KBM-7 (cell line): ENCODE data around the gene CLPSL1.
A peak's percentile ranks its signal among the peaks of the same experiment; 100 is the strongest.
"Not testable (repeated sequence)": the region's sequence is repeated elsewhere in the genome, so short reads cannot be mapped to it uniquely, and the experiment has no call there.

Experiments used
- DNase-seq: peaks from one replicate; pipeline ENCODE4 v3.0.0-alpha.2; 2015
- in situ Hi-C: fragments of 300-500 bp; cut with MboI; formaldehyde crosslinking; loops from 2 replicates; pipeline ENCODE4 v1.14.3; 2020; ENCODE audit warnings: low sequenced_read_pairs, low pct_unique_long_range_greater_than_20kb, mixed read lengths

CLPSL1 gene

GRCh38 chr6:35780719-35781118 is at the start of gene CLPSL1:
CLPSL1 (plus strand) TSS chr6:35781019; CDS start chr6:35781111, 92 bp downstream.
- in situ Hi-C loops: no loop called here
- no peak for DNase-seq

- in situ Hi-C loops: loop anchor here (25.0 kb wide), 1 partner anchor 419 kb away; no protein-coding TSS in a partner anchor
- DNase-seq: peak; percentile 92
These were observed 49.4 kb upstream of the CLPSL1 start for GRCh38 chr6:35731414-35731735.

GRCh38 chr6:35731736-35732532 is 48.9 kb upstream of the CLPSL1 start:
- in situ Hi-C loops: loop anchor here (25.0 kb wide), 1 partner anchor 420 kb away; no protein-coding TSS in a partner anchor
- DNase-seq: peak; percentile 89

- DNase-seq: no peak
- in situ Hi-C loops: loop anchor here (25.0 kb wide), 1 partner anchor 421 kb away; no protein-coding TSS in a partner anchor
These were observed 47.2 kb upstream of the CLPSL1 start for GRCh38 chr6:35733633-35734032.

- in situ Hi-C loops: loop anchor here (25.0 kb wide), 1 partner anchor 422 kb away; no protein-coding TSS in a partner anchor
These were observed 46.5 kb upstream of the CLPSL1 start for GRCh38 chr6:35734319-35734718.

GRCh38 chr6:35735452-35735851 is 45.4 kb upstream of the CLPSL1 start:
- in situ Hi-C loops: loop anchor here (25.0 kb wide), 1 partner anchor 423 kb away; no protein-coding TSS in a partner anchor

More at GRCh38 chr6:35734319-35734718, 46.5 kb upstream of the CLPSL1 start:
- DNase-seq: not testable (repeated sequence)

GRCh38 chr6:35736253-35736894 is 44.4 kb upstream of the CLPSL1 start:
- peak; percentile 77 for DNase-seq

More at GRCh38 chr6:35735452-35735851, 45.4 kb upstream of the CLPSL1 start:
- no peak for DNase-seq

GRCh38 chr6:35736982-35737412 is 43.8 kb upstream of the CLPSL1 start, which contains the start of gene ARMC12:
ARMC12 (plus strand) TSS chr6:35737032; CDS start chr6:35737109, 77 bp downstream.
- DNase-seq: no peak
- in situ Hi-C loops: loop anchor here (25.0 kb wide), 1 partner anchor 425 kb away; no protein-coding TSS in a partner anchor

More at GRCh38 chr6:35736253-35736894, 44.4 kb upstream of the CLPSL1 start:
- in situ Hi-C loops: loop anchor here (25.0 kb wide), 1 partner anchor 424 kb away; no protein-coding TSS in a partner anchor

- in situ Hi-C loops: loop anchor here (25.0 kb wide), 1 partner anchor 425 kb away; no protein-coding TSS in a partner anchor
- peak; percentile 87 for DNase-seq
These were observed 43.2 kb upstream of the CLPSL1 start for GRCh38 chr6:35737413-35738211.

GRCh38 chr6:35739645-35740524 is 40.9 kb upstream of the CLPSL1 start:
- DNase-seq: no peak
- in situ Hi-C loops: loop anchor here (25.0 kb wide), 1 partner anchor 428 kb away; no protein-coding TSS in a partner anchor

- in situ Hi-C loops: loop anchor here (25.0 kb wide), 1 partner anchor 431 kb away; no protein-coding TSS in a partner anchor
- DNase-seq: no peak
These were observed 38.0 kb upstream of the CLPSL1 start for GRCh38 chr6:35742842-35743241.

GRCh38 chr6:35745509-35745908 is 35.3 kb upstream of the CLPSL1 start:
- DNase-seq: no peak
- in situ Hi-C loops: loop anchor here (25.0 kb wide), 1 partner anchor 433 kb away; no protein-coding TSS in a partner anchor

- in situ Hi-C loops: loop anchor here (25.0 kb wide), 1 partner anchor 434 kb away; no protein-coding TSS in a partner anchor
- DNase-seq: no peak
These were observed 34.3 kb upstream of the CLPSL1 start for GRCh38 chr6:35746516-35746915.

- in situ Hi-C loops: loop anchor here (25.0 kb wide), 1 partner anchor 436 kb away; no protein-coding TSS in a partner anchor
- no peak for DNase-seq
These were observed 32.9 kb upstream of the CLPSL1 start for GRCh38 chr6:35747877-35748276.

GRCh38 chr6:35750557-35750956 is 30.3 kb upstream of the CLPSL1 start:
- in situ Hi-C loops: no loop called here
- no peak for DNase-seq

GRCh38 chr6:35751594-35751993 is 29.2 kb upstream of the CLPSL1 start:
- DNase-seq: no peak
- in situ Hi-C loops: no loop called here

GRCh38 chr6:35752330-35752729 is 28.5 kb upstream of the CLPSL1 start:
- in situ Hi-C loops: no loop called here
- DNase-seq: no peak
